Measurements from ENCODE around the gene ZNF658.
"Not testable (repeated sequence)": the region's sequence is repeated elsewhere in the genome, so short reads cannot be mapped to it uniquely, and the experiment has no call there.

Gene ZNF658

GRCh38 chr9:66900490-66901131, at the start of gene ZNF658:
Gene ZNF658 (plus strand): TSS chr9:66900725. CDS start chr9:66903562, 2,837 bp downstream.
- peak; percentile 79 for DNase-seq (ENCODE audit: low spot score)

GRCh38 chr9:66861732-66862131, 38.8 kb upstream of the ZNF658 start:
- not testable (repeated sequence) for DNase-seq (ENCODE audit: low spot score)

- not testable (repeated sequence) for DNase-seq (ENCODE audit: low spot score)
Observed at GRCh38 chr9:66868660-66869059, 31.9 kb upstream of the ZNF658 start.

GRCh38 chr9:66880605-66881004, 19.9 kb upstream of the ZNF658 start:
- DNase-seq (ENCODE audit: low spot score), result not testable (repeated sequence)

GRCh38 chr9:66881847-66882246, 18.7 kb upstream of the ZNF658 start:
- not testable (repeated sequence) for DNase-seq (ENCODE audit: low spot score)

- not testable (repeated sequence) for DNase-seq (ENCODE audit: low spot score)
Observed at GRCh38 chr9:66890334-66890733, 10.2 kb upstream of the ZNF658 start.

- not testable (repeated sequence) for DNase-seq (ENCODE audit: low spot score)
Observed at GRCh38 chr9:66901141-66901540, 616 bp downstream of the ZNF658 start.

- DNase-seq (ENCODE audit: low spot score), result not testable (repeated sequence)
Observed at GRCh38 chr9:66909560-66909959, 9.0 kb downstream of the ZNF658 start.

GRCh38 chr9:66920072-66920471, 19.5 kb downstream of the ZNF658 start:
- not testable (repeated sequence) for DNase-seq (ENCODE audit: low spot score)

- DNase-seq (ENCODE audit: low spot score), result not testable (repeated sequence)
Observed at GRCh38 chr9:66936194-66936870, 35.8 kb downstream of the ZNF658 start.

- DNase-seq (ENCODE audit: low spot score), result not testable (repeated sequence)
Observed at GRCh38 chr9:66937662-66938061, 37.1 kb downstream of the ZNF658 start.

GRCh38 chr9:66938322-66938721, 37.8 kb downstream of the ZNF658 start:
- DNase-seq (ENCODE audit: low spot score), result not testable (repeated sequence)

GRCh38 chr9:66939878-66940830, 39.6 kb downstream of the ZNF658 start:
- not testable (repeated sequence) for DNase-seq (ENCODE audit: low spot score)

GRCh38 chr9:66942400-66943155, 42.1 kb downstream of the ZNF658 start:
- DNase-seq (ENCODE audit: low spot score), result not testable (repeated sequence)

GRCh38 chr9:66952576-66952975, 52.1 kb downstream of the ZNF658 start:
- DNase-seq (ENCODE audit: low spot score), result not testable (repeated sequence)

Data from LoVo (cell line).